Fibroblast of mammary gland (primary cell): ENCODE measurements around the gene INHBE.
"Not testable (repeated sequence)": the region's sequence is repeated elsewhere in the genome, so short reads cannot be mapped to it uniquely, and the experiment has no call there.

Experiments
- DNase-seq: peaks from one replicate; pipeline ENCODE4 v3.0.0-alpha.2; 2010; ENCODE audit warnings: low read depth
- H3K4me3 ChIP-seq: 2 replicates; pipeline ENCODE4 v1.5.1; 2011; ENCODE audit warnings: low read depth, mild to moderate bottlenecking, low read length, moderate library complexity; ENCODE audit not compliant: control insufficient read depth
- CTCF ChIP-seq: conservative IDR thresholded peaks from 2 replicates; pipeline ENCODE4 v1.5.1; 2011; ENCODE audit warnings: low read depth, low read length, inconsistent platforms; ENCODE audit not compliant: control insufficient read depth, insufficient read depth

INHBE gene

GRCh38 chr12:57431654-57432188, 23.4 kb upstream of the INHBE start:
- TF ChIP-seq CTCF: no peak
- no peak overlapping the region for H3K4me3 ChIP-seq
- DNase-seq: no peak

- TF ChIP-seq CTCF: no peak
- DNase-seq: no peak
- no peak overlapping the region for H3K4me3 ChIP-seq
These were observed 21.7 kb upstream of the INHBE start for GRCh38 chr12:57433370-57433769.

- H3K4me3 ChIP-seq: no peak within 1 kb of the TSS
- no peak for TF ChIP-seq CTCF
- no peak for DNase-seq
These were observed 20.4 kb upstream of the INHBE start, which contains the start of gene INHBC for GRCh38 chr12:57434517-57435223. Gene INHBC, plus strand, starts transcription at chr12:57434784. Its CDS starts 103 bp downstream, at chr12:57434887.

- no peak overlapping the region for H3K4me3 ChIP-seq
- DNase-seq: no peak
- no peak for TF ChIP-seq CTCF
These were observed 19.8 kb upstream of the INHBE start for GRCh38 chr12:57435293-57435692.

GRCh38 chr12:57438400-57438799, 16.7 kb upstream of the INHBE start:
- no peak overlapping the region for H3K4me3 ChIP-seq
- no peak for DNase-seq
- TF ChIP-seq CTCF: no peak

- no peak for DNase-seq
- TF ChIP-seq CTCF: no peak
- H3K4me3 ChIP-seq: no peak overlapping the region
These were observed 15.3 kb upstream of the INHBE start for GRCh38 chr12:57439762-57440266.

GRCh38 chr12:57441393-57441792, 13.7 kb upstream of the INHBE start:
- not testable (repeated sequence) for DNase-seq, H3K4me3 ChIP-seq
